HG03045 (cell line): ENCODE results near the gene GOLIM4.

Source experiments
- ATAC-seq: cut with Tn5 transposase; IDR thresholded peaks from one replicate; pipeline ENCODE4 v1.9.1; 2021; ENCODE audit warnings: mild to moderate bottlenecking, moderate library complexity; ENCODE audit not compliant: unreplicated experiment

The GOLIM4 gene

DNA sequence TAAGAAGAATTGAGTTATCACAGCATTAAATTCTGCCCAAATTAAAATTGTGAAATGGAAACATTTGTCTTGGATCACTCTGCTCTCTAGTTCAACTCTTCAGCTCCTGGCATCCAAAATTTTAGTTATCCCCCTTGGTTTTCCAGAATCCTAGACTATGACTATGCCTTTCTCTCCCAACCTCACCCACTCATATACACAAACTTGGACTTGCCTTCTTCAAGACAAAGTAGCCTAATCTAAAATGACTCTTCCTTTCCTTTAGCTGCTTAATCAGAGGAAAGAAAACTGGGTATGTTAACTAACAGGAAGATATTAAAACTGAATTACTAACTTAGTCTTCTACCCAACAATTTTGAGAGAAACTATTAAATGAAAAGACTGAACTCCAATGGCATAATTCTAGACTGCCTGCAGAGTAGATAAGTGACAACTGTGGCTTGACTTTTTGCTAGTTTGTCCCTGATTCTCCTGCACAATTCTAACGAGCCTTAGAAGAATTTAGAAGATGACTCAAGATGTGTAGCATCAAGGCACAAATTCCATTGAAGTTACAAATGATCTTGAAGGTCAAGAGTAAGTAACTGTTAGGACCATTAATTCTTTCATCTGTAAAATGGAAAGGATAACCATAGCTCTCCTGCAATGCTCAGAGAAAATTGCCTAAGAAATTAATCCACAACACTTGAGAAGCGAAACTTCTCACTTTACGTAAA is 5.2 kb upstream of the GOLIM4 start:
- ATAC-seq = no peak

DNA sequence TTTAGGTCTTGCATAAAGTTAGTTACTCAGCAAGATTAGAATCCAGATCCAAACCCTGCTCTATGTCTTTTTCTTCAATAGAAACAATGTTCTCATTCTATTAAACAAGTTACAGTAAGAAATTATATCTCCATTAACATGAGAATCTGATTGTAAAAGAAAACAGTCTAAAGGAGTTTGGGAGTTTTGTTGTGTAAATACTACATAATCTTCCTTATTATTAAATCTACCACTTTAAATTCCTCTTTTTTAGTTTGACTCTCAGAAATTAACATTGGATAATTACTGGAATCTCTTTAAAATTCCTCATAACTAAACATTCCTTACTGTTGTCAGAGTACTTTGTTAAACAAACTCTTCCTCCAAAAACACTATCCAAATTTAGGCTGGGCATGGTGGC is 1.7 kb upstream of the GOLIM4 start:
- no peak for ATAC-seq

GRCh38 chr3:168096210-168096652 is 507 bp upstream of the GOLIM4 start:
- peak; percentile 1 for ATAC-seq

DNA sequence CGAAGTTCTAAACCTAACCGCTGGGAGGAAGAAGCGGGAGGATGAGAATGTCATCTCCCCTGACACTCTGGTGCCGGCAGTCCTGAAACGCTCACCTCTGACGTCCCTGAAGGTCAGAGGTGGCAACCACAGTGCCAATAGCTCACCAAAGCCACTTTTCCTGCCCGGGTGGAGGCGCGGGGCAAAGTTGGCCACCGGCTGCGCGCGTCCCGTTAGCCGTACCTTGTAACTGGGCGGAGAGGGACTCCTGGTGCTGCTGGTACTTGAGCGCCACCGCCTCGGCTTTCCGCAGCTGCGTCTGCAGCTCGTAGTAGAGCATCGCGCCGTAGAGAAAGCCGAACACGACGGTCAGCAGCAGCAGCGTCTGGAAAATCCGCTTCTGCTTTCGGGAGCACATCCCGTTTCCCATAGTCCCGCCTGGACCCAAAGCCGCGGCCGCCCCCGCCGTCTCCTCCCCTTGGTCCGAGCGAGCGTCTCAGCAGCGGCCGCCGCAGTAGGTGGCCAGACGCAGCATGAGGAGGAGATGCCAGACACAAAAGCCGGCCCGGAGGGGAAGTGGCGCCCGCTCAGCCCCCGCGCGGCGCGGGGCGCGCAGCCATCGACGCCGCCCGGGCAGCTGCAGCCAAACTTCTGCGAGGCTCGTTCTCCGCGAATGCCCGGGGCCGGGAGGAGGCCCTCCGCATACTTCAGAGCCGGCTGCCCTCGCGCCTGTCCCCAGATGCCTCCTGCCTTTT is 680 bp downstream of the GOLIM4 start:
- peak; percentile 45 for ATAC-seq

- no peak for ATAC-seq
These were observed 1.2 kb downstream of the GOLIM4 start for GRCh38 chr3:168094580-168094876.

DNA sequence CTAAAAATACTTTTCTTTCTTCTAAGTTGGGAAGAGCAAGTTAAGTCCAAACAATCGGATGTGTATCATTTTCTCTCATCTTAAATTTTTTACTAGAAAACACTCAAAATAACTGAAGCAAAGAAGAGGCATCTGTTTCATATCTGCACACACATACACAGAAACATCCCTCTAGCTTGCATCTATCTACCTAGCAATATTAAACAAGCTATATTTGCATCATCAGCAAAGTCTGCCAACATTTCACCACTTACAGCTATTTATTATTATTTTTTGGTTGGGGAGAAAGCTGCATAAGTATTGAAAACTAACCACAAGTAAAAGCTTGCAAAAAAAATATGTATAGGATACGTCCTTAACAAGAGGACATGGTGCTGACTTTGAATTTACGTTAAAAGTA is 1.9 kb downstream of the GOLIM4 start:
- no peak for ATAC-seq

DNA sequence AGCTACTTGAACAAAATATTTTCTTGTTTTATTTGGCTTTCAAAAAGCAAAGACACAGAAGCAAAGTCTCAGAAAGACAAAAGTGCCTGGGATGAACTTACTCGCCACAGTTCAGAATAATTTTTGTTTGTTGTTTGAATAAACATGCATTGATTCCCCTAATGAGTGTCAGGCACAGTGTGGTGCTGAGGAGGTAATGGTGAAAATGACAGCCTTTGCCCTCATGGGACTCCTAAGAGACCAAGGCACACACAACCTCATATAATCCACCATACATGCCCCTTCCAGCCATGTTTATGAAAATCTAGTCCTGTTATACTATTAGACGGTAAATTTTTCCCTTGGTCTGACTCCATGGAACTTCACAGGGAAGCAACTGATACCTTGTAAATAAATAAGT is 2.5 kb downstream of the GOLIM4 start:
- no peak for ATAC-seq

DNA sequence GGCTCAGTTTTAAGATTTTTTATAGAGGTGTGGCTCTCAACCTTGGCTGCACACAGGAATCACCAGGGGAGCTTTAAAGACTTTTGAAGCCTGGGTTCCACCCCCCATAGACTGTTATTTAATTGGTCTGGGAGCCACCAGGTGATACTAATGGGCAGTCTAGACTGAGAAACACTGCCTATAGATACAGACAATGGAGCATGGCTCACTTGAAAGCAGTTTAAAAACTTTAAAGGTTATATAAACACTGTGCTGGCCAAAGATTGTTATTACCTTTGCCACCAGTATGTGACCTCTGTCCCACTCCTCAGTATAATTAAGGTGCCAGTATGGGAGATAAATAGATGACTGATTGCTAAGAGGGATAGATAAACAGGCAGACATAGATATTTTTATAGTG is 3.8 kb downstream of the GOLIM4 start:
- ATAC-seq = no peak

DNA sequence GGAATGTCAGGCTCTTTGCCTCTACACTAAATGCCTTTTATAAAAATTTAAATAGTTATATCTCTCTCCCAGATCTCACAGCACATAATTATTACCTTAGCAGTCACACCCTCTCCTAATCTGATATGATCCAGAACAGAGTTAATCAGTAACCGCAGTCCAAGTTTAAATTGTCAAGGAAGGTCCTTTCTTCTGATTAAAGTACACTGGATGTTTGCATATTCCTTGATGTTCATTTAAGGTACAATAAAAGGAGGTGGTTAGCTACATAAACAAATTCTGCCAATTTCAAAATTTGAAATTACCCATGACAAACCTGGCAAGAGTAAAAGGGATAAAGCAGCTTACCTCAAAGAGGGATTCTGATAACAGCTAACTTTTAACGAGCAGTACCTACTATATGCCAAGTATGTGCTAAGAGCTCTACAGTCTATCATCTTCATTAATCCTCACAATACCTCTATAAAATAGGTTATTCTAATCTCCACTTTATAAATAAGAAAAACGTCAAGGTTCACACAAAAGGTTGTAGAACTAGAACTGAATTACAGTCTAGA is 4.3 kb downstream of the GOLIM4 start:
- no peak for ATAC-seq

DNA sequence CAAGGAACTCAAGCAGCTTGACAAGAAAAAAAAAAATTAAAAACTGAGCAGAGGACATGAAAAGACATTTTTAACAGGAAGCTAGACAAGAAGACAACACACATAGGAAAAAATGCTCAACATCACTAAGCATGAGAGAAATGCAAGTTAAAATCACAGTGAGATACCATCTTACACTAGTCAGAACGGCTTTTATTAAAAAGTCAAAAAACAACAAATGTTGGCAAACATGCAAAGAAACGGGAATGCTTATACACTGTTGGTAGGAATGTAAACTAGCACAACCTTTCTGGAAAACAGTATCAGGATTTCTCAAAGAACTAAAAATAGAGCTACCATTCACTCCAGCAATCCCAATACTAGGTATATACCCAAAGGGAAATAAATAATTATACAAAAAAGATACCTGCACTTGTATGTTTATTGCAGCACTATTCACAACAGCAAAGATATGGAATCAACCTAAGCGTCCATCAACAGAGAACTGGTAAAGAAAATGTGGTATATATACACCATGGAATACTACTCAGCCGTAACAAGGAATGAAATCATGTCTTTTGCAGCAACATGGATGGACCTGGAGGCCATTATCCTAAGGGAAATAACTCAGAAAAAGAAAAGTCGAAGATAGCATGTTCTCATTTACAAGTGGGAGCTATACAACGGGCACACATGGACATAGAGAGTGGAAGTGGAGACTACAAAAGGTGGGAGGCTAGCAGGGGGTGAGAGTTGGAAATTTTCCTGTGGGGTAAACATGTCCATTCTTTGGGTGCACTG is 5.2 kb downstream of the GOLIM4 start:
- no peak for ATAC-seq

- no peak for ATAC-seq
These were observed 6.4 kb downstream of the GOLIM4 start for GRCh38 chr3:168089179-168089771.

DNA sequence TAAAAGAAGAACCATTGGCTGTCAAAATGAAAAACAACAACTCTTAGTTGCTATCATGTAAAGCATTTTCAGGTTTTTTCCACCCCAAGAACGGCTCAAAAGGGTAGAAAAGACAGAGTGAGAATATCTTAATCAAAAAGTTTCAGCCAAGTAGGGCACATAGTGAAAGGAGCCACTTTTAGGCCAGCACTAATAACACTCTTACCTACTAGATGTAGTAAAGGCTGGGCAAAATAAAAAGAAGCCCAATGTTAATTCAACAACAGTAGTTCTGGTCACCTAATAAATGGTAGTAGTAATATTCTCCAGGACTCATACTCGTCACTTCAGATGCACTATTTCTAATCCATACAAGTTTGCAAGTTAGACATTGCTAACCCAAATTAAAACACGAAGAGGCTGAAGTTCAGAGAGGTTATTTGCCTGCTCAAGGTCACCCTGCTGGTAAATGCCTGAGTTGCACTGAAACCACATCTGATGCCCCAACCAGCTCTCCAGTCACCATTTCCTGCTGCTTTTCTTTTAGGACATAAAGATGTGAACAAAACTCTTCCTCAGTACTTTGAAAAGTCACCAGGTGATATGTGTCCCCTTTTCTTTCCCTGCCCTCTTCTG is 7.5 kb downstream of the GOLIM4 start:
- ATAC-seq = peak; percentile 72

DNA sequence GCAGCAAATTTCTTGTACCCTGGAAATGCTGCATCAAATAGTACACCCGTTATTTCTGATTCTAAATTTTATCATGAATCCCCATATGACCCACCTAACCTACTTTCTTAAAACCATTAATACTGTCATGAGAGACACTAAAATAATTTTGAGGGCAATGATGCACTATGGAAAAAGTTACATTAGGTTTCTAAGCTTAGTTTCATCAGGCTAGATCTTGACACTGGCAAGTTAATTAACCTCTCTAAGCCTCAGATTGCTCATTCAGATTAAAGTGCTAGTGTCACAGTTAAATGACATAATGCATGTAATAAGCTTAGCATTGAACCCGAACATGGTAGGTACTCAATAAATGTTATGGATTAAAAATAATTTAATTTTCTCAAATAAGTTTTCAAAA is 8.2 kb downstream of the GOLIM4 start:
- ATAC-seq = no peak

- ATAC-seq = no peak
These were observed 9.0 kb downstream of the GOLIM4 start for GRCh38 chr3:168086541-168087260.

DNA sequence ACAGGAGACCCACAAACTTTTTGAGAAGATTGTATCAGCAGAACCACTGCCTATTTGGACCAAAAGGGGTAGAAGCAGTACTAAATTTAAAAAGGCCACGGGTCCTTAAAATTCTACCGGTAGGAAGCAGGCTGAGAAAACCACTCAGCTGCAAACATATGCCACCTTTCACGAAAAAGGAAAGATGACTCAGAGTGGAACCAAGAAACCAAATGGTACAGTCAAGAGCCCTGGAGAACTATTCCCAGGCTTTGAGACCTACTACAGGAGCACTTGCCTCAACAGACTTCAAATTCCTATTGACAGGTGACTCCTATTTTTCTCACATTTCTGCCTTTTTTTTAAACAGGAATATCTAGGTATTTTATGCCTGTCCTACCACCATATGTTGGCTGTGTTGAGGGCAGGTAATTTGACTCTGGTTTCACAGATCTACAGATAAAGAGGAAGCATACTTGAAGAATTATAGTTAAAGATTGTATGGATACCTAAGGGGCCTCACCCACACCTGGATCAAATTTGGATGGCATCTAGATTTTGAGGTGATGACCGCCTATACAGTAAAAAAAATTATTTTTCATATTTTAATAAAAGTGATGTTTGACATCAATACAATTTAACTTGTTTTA is 10.1 kb downstream of the GOLIM4 start:
- peak; percentile 65 for ATAC-seq

- no peak for ATAC-seq
These were observed 11.8 kb downstream of the GOLIM4 start for GRCh38 chr3:168083906-168084305.

- no peak for ATAC-seq
These were observed 13.9 kb downstream of the GOLIM4 start for GRCh38 chr3:168081856-168082255.

DNA sequence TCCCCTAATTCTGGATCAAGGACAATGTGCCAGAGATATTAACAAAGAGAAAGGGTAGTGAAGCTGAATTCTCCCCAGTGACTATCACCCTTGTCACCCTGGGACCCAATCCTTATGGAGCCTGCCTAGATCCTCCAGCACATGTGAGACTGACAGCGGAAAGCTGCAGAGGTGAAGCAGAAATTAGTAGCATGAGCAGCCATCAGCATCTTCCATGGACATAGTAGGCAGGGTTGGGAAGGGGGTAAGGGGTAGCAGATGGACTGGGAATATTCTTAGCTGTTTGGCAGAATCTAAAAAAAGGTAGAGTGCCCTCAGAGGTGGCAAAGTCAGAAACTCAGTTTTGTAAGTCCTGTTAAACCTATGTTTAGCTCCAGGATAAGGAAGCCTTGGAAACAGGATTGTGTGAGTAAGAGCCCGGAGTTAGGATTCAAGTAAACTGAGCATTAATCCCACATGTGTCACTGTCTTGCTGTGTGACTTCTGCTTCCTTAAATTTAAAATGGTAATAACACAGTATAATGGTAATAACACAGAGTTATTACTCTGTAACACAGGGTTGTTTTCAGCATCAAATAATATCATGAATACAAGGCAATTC is 14.5 kb downstream of the GOLIM4 start:
- ATAC-seq = no peak

DNA sequence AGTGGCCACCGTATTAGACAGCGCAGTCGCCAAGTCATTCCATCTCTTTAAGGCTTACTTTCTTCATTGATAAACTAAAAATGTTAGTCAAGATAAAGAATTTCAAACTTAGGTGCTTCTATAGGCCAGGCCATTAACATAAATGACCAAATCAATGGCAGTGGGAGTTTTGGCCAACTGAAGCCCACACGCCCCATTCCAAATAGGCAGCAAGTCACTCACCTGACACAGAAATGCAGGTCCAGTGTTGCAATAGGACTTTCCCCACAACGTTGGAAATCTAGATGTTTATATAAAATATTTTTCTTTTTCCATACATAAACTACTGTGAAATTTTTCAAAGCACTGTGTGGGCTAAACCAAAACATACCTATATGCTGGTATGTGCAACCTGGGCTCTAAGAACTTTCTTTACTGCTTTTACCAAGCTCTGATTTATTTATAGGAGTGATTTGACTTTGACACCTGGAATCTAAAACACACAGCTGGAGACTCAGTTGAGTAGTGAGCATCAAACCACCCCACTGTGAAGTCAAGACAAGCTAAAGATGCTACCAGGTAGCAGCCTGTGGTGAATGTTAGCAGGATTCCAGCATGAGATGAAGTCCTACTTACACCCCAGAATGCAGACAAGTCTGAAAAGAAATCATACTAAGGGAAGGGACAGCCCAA is 15.1 kb downstream of the GOLIM4 start:
- ATAC-seq = no peak
